Activated CD8-positive, alpha-beta memory T cell treated with anti-CD3 and anti-CD28 coated beads for 48 hours (primary cell): ENCODE results near the gene ASTN1.

Source experiments
- DNase-seq, 3 experiments: peaks; one replicate each; pipeline ENCODE4 v3.0.0-alpha.2; 2020; ENCODE audit warnings: low read depth in 2 of 3, low spot score in 2 of 3

The ASTN1 gene

GRCh38 chr1:176996456-176997090 lies 167.9 kb downstream of the ASTN1 start:
- no peak for DNase-seq

GRCh38 chr1:176994931-176995596 lies 169.4 kb downstream of the ASTN1 start:
- DNase-seq, result no peak

- DNase-seq, result no peak
Observed at GRCh38 chr1:176993587-176993986, 170.9 kb downstream of the ASTN1 start.

GRCh38 chr1:176989754-176990153 lies 174.8 kb downstream of the ASTN1 start:
- DNase-seq, result no peak

GRCh38 chr1:176989023-176989422 lies 175.5 kb downstream of the ASTN1 start:
- DNase-seq, result no peak

- DNase-seq, result no peak
Observed at GRCh38 chr1:176987016-176987415, 177.5 kb downstream of the ASTN1 start.

GRCh38 chr1:176983731-176984130 lies 180.8 kb downstream of the ASTN1 start:
- DNase-seq, result no peak

- no peak for DNase-seq
Observed at GRCh38 chr1:176976771-176977170, 187.7 kb downstream of the ASTN1 start.

- no peak for DNase-seq
Observed at GRCh38 chr1:176976225-176976624, 188.3 kb downstream of the ASTN1 start.

- DNase-seq, result no peak
Observed at GRCh38 chr1:176964687-176965086, 199.8 kb downstream of the ASTN1 start.

- DNase-seq, result no peak
Observed at GRCh38 chr1:176963181-176963580, 201.3 kb downstream of the ASTN1 start.

GRCh38 chr1:176961678-176962077 lies 202.8 kb downstream of the ASTN1 start:
- DNase-seq, result no peak

- no peak for DNase-seq
Observed at GRCh38 chr1:176959191-176959820, 205.2 kb downstream of the ASTN1 start.

GRCh38 chr1:176957603-176958002 lies 206.9 kb downstream of the ASTN1 start:
- no peak for DNase-seq

GRCh38 chr1:176954242-176954641 lies 210.3 kb downstream of the ASTN1 start:
- DNase-seq, result no peak

GRCh38 chr1:176950736-176951324 lies 213.7 kb downstream of the ASTN1 start:
- DNase-seq, result no peak

GRCh38 chr1:176949033-176949662 lies 215.4 kb downstream of the ASTN1 start:
- no peak for DNase-seq

GRCh38 chr1:176944606-176945005 lies 219.9 kb downstream of the ASTN1 start:
- no peak for DNase-seq

GRCh38 chr1:176943783-176944182 lies 220.7 kb downstream of the ASTN1 start:
- no peak for DNase-seq

GRCh38 chr1:176942346-176942745 lies 222.2 kb downstream of the ASTN1 start:
- no peak for DNase-seq

- no peak for DNase-seq
Observed at GRCh38 chr1:176939993-176940392, 224.5 kb downstream of the ASTN1 start.

GRCh38 chr1:176938375-176938774 lies 226.1 kb downstream of the ASTN1 start:
- DNase-seq, result no peak
